Umbilical cord (tissue), 1 donor: ENCODE results near the gene GGT7. TPM values are rescaled to one million over a fixed set of nuclear protein-coding genes. Genes with fewer than 3 reads are reported as not detected.

Experiments
- total RNA-seq: library from RNA; depleted of rRNA; stranded (reverse); fragments of >200 nt; gene quantifications from one replicate; pipeline ENCODE4 v1.2.3, GENCODE V29; 2014; ENCODE audit warnings: low replicate concordance; ENCODE audit not compliant: insufficient read depth

Gene GGT7
- total RNA-seq, 1 donor from 2014 or later, result 10.4 TPM

Other genes with a start within 250 kb of the GGT7 start
- 6.0 TPM for gene PIGU, start 195.8 kb downstream of the GGT7 start, total RNA-seq
- 9.1 TPM for gene TP53INP2, start 168.5 kb downstream of the GGT7 start, total RNA-seq
- 10.8 TPM for gene NCOA6, start 47.2 kb downstream of the GGT7 start, total RNA-seq
- gene ACSS2, start 3.8 kb upstream of the GGT7 start, total RNA-seq, result 49.1 TPM
- gene GSS, start 83.0 kb upstream of the GGT7 start, total RNA-seq, result 39.5 TPM
- gene MYH7B, start 83.0 kb upstream of the GGT7 start, total RNA-seq, result not detected
- 49.4 TPM for gene TRPC4AP, start 220.0 kb upstream of the GGT7 start, total RNA-seq